Naive thymus-derived CD4-positive, alpha-beta T cell (primary cell): ENCODE results near the gene RAB10. TPM values are rescaled to one million over a fixed set of nuclear protein-coding genes. Genes with fewer than 3 reads are reported as not detected.

Experiments used
- ATAC-seq: fragments of 150-1000 bp; cut with Tn5 transposase; 2 replicates; pipeline ENCODE4 v1.10.0; 2021; ENCODE audit warnings: mild to moderate bottlenecking, moderate library complexity
- CTCF ChIA-PET: fragments of 350-600 bp; sonication (Branson Sonifier 250); formaldehyde crosslinking; loops from one replicate; lab custom pipeline; 2021; ENCODE audit warnings: antibody characterized with exemption; lab: Charles Lee
- POLR2A ChIA-PET: fragments of 350-600 bp; sonication (Branson Sonifier 250); formaldehyde crosslinking; loops from one replicate; lab custom pipeline; 2021; ENCODE audit warnings: antibody characterized with exemption, inconsistent platforms; lab: Charles Lee
- DNase-seq, 9 donors: peaks; one replicate each; pipeline versions ENCODE4 v3.0.0 to v3.0.0-alpha.2; 2020 to 2022; ENCODE audit warnings: mixed read lengths in 1 of 9
- H3K27ac ChIP-seq: one replicate; pipeline ENCODE4 v1.7.0; 2013; ENCODE audit warnings: mild to moderate bottlenecking, low read depth, low read length, moderate library complexity
- H3K27me3 ChIP-seq, 2 donors: one replicate each; pipeline ENCODE4 v1.7.0; 2013; ENCODE audit warnings: low read length in 2 of 2, mild to moderate bottlenecking in 2 of 2, moderate library complexity in 2 of 2; ENCODE audit not compliant: control insufficient read depth in 2 of 2, insufficient read depth in 2 of 2
- H3K36me3 ChIP-seq, 3 experiments: 1 replicate in 2 of 3; 2 replicates in 1 of 3; pipeline ENCODE4 v1.7.0; 2013; ENCODE audit warnings: low read length in 3 of 3, mild to moderate bottlenecking in 3 of 3, moderate library complexity in 1 of 3; ENCODE audit not compliant: insufficient read depth in 3 of 3, control insufficient read depth in 2 of 3
- H3K4me1 ChIP-seq, 2 donors: one replicate each; pipeline ENCODE4 v1.7.0; 2013; ENCODE audit warnings: low read length in 2 of 2, mild to moderate bottlenecking in 2 of 2, moderate library complexity in 1 of 2; ENCODE audit not compliant: control insufficient read depth in 2 of 2, insufficient read depth in 2 of 2
- H3K4me3 ChIP-seq: 2 replicates; pipeline ENCODE4 v1.7.0; 2013; ENCODE audit warnings: mild to moderate bottlenecking, low read length
- H3K9me3 ChIP-seq, 3 experiments: 1 replicate in 2 of 3; 2 replicates in 1 of 3; pipeline ENCODE4 v1.7.0; 2013; ENCODE audit warnings: low read length in 3 of 3; ENCODE audit not compliant: control insufficient read depth in 2 of 3
- H3K27ac Mint-ChIP-seq, 9 donors: one replicate each; pipeline ENCODE4 v1.8.0; 2020 to 2022; ENCODE audit warnings: mixed read lengths in 9 of 9, mild to moderate bottlenecking in 8 of 9, moderate library complexity in 5 of 9, inconsistent platforms in 2 of 9
- H3K27me3 Mint-ChIP-seq, 5 donors: one replicate each; pipeline ENCODE4 v1.8.0; 2021 to 2022; ENCODE audit warnings: mixed read lengths in 5 of 5, mild to moderate bottlenecking in 1 of 5
- H3K36me3 Mint-ChIP-seq, 5 donors: one replicate each; pipeline ENCODE4 v1.8.0; 2020 to 2022; ENCODE audit warnings: mixed read lengths in 5 of 5, mild to moderate bottlenecking in 3 of 5, inconsistent platforms in 1 of 5
- H3K4me1 Mint-ChIP-seq, 7 donors: one replicate each; pipeline ENCODE4 v1.8.0; 2020 to 2022; ENCODE audit warnings: mixed read lengths in 7 of 7, mild to moderate bottlenecking in 3 of 7, inconsistent platforms in 1 of 7
- H3K4me3 Mint-ChIP-seq, 10 donors: one replicate each; pipeline ENCODE4 v1.8.0; 2020 to 2022; ENCODE audit warnings: mild to moderate bottlenecking in 10 of 10, mixed read lengths in 10 of 10, moderate library complexity in 6 of 10, inconsistent platforms in 2 of 10
- H3K9me3 Mint-ChIP-seq, 11 donors: one replicate each; pipeline ENCODE4 v1.8.0; 2020 to 2022; ENCODE audit warnings: mixed read lengths in 11 of 11, mild to moderate bottlenecking in 4 of 11, inconsistent platforms in 1 of 11, moderate library complexity in 1 of 11
- intact Hi-C, 2 donors: fragments of 100-400 bp; cut with micrococcal nuclease; formaldehyde crosslinking; loops; one replicate each; pipeline ENCODE4 v1.15.1; 2023
- polyA plus RNA-seq, 2 donors: library from polyadenylated mRNA; unstranded; fragments of 300-500 nt; fragmentation: Illumina TruSeq; gene quantifications; one replicate each; pipeline ENCODE4 v1.2.3, GENCODE V29; 2021
- total RNA-seq, 6 experiments: library from RNA in 5 of 6; stranded (reverse) in 5 of 6; gene quantifications; 1 replicate in 5 of 6; 2 replicates in 1 of 6; pipeline ENCODE4 v1.2.3 and lab custom pipeline; 2021 to 2026

RAB10 gene
- total and polyA plus RNA-seq, 7 experiments from 2014 or later: 25.6 to 108 (median 60.5) TPM

GRCh38 chr2:26068602-26069298, 34.9 kb downstream of the RAB10 start:
- Mint-ChIP-seq H3K36me3 (peaks cover 0 to 17% (median 13%) of the 10 kb centered on the region in 5 donors), H3K27ac (peak overlapping the region in 4 of 9 donors; percentile 4 to 62 (median 32)), H3K9me3 (no peaks in the 10 kb centered on the region), H3K4me3 (peak overlapping the region in 5 of 10 donors; percentile 19 to 62 (median 47)), H3K4me1 (peaks cover 46 to 72% (median 54%) of the 10 kb centered on the region in 7 donors), H3K27me3 (no peaks in the 10 kb centered on the region)
- intact Hi-C loops: loop anchor here (1.0 to 10.0 kb wide), 4 partner anchors 18 to 176 kb away; partner anchors contain the start of genes RAB10 (in 2 of the 2), HADHA (in 1 of the 2) and HADHB (in 1 of the 2)
- DNase-seq (peak in 7 of 9 donors; percentile 12 to 49 (median 24)), ATAC-seq (peak; percentile 89)
- Histone ChIP-seq H3K27me3 (no peaks in the 10 kb centered on the region), H3K4me1 (peaks cover 7 to 25% of the 10 kb centered on the region in 2 donors), H3K4me3 (no peak overlapping the region), H3K9me3 (no peaks in the 10 kb centered on the region), H3K36me3 (no peaks in the 10 kb centered on the region), H3K27ac (no peak overlapping the region)
- ChIA-PET POLR2A (interaction anchor here (0.9 kb wide), 1 partner anchor 11 kb away, joined by 3 read pairs; no protein-coding TSS in a partner anchor), CTCF (interaction anchor here (0.9 kb wide), 1 partner anchor 85 kb away, joined by 3 read pairs; no protein-coding TSS in a partner anchor)

DNA sequence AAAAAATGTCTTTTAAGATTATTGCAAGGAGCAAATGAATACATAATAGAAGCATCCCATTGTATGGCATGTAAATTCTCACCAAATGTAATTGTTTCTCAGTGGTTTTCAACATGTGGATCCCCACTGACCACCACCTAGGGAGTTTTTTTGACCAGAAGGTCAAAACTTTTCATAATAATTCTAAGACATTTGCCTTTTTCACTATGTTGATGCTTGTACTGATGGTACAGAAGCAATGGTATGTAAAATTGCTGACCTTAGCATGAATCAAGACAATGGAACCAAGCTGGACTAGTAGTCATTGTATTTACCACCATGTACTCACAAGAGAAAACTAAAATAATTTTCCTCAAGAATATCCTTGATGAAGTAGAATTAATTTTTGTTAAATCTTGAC, 36.8 kb downstream of the RAB10 start:
- ChIA-PET CTCF (no interaction called here), POLR2A (no interaction called here)
- Histone ChIP-seq H3K4me3 (no peak overlapping the region), H3K36me3 (no peaks in the 10 kb centered on the region), H3K4me1 (peaks cover 7 to 25% of the 10 kb centered on the region in 2 donors), H3K9me3 (no peaks in the 10 kb centered on the region), H3K27me3 (no peaks in the 10 kb centered on the region), H3K27ac (no peak overlapping the region)
- no peaks in the 10 kb centered on the region for H3K27me3 Mint-ChIP-seq
- peaks cover 53 to 79% (median 65%) of the 10 kb centered on the region in 7 donors for H3K4me1 Mint-ChIP-seq
- no peak overlapping the region for H3K27ac Mint-ChIP-seq
- peaks cover 0 to 20% (median 11%) of the 10 kb centered on the region in 5 donors for H3K36me3 Mint-ChIP-seq
- intact Hi-C loops: no loop called here
- no peaks in the 10 kb centered on the region for H3K9me3 Mint-ChIP-seq
- no peak for ATAC-seq
- DNase-seq: no peak
- no peak overlapping the region for H3K4me3 Mint-ChIP-seq

DNA sequence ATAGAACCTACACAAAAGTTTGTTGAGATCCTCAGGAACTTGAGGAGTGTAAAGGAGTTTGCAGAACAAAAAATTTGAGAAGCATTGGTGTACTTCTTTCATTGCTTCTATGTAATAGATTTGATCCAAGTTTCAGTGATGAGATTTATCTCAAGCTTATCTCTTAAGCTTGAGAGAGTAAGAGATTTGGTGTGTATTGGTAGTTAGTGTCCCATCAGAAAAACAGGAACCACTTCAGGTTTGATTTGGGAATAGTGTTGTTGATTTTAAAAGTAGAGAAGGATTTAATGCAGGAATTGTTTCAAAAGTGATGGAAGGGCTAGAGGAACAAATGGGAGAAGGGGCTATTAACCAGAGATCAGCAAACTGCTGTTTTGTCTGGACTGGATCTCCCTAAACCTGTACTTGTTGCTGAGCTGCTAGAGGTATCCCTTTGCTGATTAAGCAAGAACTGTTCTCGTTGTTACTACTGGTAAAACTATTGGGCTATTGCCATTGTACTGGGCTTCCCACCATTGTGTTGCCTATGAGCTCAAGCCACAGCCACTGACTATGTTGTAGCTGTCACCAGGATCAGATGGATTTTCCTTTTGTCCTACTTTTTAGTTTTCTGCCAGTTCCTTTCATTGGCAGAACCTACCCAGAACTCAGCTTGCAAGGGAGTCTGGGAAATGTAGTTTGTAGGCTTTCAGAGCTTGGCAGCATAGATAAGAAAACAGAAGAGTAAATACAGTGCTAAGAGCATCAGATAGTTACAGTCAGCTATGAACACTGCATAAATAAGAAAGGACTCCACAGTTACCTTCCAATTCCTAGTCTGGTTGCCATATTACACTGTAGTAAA, 39.3 kb downstream of the RAB10 start:
- no peak for DNase-seq
- no peaks in the 10 kb centered on the region for H3K9me3 ChIP-seq
- no peak for ATAC-seq
- no peak overlapping the region for H3K27ac ChIP-seq
- H3K9me3 Mint-ChIP-seq: no peaks in the 10 kb centered on the region
- no peak overlapping the region for H3K4me3 Mint-ChIP-seq
- peaks cover 36 to 66% (median 52%) of the 10 kb centered on the region in 7 donors for H3K4me1 Mint-ChIP-seq
- no peaks in the 10 kb centered on the region for H3K27me3 ChIP-seq
- peaks cover 10 to 20% of the 10 kb centered on the region in 2 donors for H3K4me1 ChIP-seq
- ChIA-PET CTCF (no interaction called here), POLR2A (no interaction called here)
- no peaks in the 10 kb centered on the region for H3K27me3 Mint-ChIP-seq
- intact Hi-C loops: loop anchor here in 1 of 2 donors (1.0 kb wide), 1 partner anchor 9 kb away; no protein-coding TSS in a partner anchor
- no peak overlapping the region for H3K4me3 ChIP-seq
- no peaks in the 10 kb centered on the region for H3K36me3 ChIP-seq
- peak overlapping the region in 2 of 9 donors; percentile 11 to 80 for H3K27ac Mint-ChIP-seq
- H3K36me3 Mint-ChIP-seq: peaks cover 0 to 11% (median under 1%) of the 10 kb centered on the region in 5 donors

DNA sequence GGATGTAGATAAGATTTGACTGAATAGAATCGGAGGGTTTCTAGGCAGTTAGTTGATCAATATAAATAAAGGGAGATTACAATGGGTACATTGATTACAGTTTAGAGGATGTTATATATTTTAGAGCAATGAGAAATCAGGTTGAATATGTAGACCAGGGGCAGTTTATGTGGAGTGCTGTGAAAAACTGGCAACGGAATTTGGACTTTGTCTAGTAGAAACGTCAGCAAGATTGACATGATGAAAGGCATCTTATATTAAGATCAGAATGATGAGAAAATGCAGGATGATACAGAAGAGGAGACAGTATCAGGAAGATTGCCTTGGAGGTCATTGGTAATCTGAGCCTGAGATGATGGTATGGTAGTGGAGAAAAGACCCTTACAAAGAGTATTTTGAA, 39.9 kb downstream of the RAB10 start:
- Mint-ChIP-seq H3K4me3 (no peak overlapping the region), H3K27ac (peak overlapping the region in 1 of 9 donors; percentile 60), H3K9me3 (peaks cover 0 to 4% (median 0%) of the 10 kb centered on the region in 11 donors), H3K36me3 (peaks cover 0 to 15% (median 6%) of the 10 kb centered on the region in 5 donors), H3K4me1 (peaks cover 34 to 64% (median 50%) of the 10 kb centered on the region in 7 donors), H3K27me3 (no peaks in the 10 kb centered on the region)
- CTCF ChIA-PET: no interaction called here
- POLR2A ChIA-PET: no interaction called here
- H3K4me3 ChIP-seq: no peak overlapping the region
- no peak overlapping the region for H3K27ac ChIP-seq
- no peak for DNase-seq
- H3K27me3 ChIP-seq: no peaks in the 10 kb centered on the region
- H3K36me3 ChIP-seq: no peaks in the 10 kb centered on the region
- no peak for ATAC-seq
- H3K9me3 ChIP-seq: no peaks in the 10 kb centered on the region
- intact Hi-C loops: loop anchor here in 1 of 2 donors (1.0 kb wide), 1 partner anchor 8 kb away; no protein-coding TSS in a partner anchor
- H3K4me1 ChIP-seq: peaks cover 4 to 13% of the 10 kb centered on the region in 2 donors

- Histone ChIP-seq H3K4me1 (peaks cover 4 to 9% of the 10 kb centered on the region in 2 donors), H3K4me3 (no peak overlapping the region), H3K27ac (no peak overlapping the region), H3K27me3 (no peaks in the 10 kb centered on the region), H3K36me3 (no peaks in the 10 kb centered on the region), H3K9me3 (no peaks in the 10 kb centered on the region)
- H3K4me1 Mint-ChIP-seq: peaks cover 30 to 64% (median 48%) of the 10 kb centered on the region in 7 donors
- no peaks in the 10 kb centered on the region for H3K27me3 Mint-ChIP-seq
- no peak overlapping the region for H3K4me3 Mint-ChIP-seq
- ChIA-PET POLR2A (interaction anchor here (1.0 kb wide), 1 partner anchor 13 kb away, joined by 3 read pairs; no protein-coding TSS in a partner anchor), CTCF (interaction anchor here (0.7 kb wide), 1 partner anchor 47 kb away, joined by 3 read pairs; no protein-coding TSS in a partner anchor)
- ATAC-seq (no peak), DNase-seq (no peak)
- peak overlapping the region in 2 of 9 donors; percentile 9 to 52 for H3K27ac Mint-ChIP-seq
- intact Hi-C loops: no loop called here
- H3K36me3 Mint-ChIP-seq: peaks cover 0 to 19% (median 13%) of the 10 kb centered on the region in 5 donors
- H3K9me3 Mint-ChIP-seq: peaks cover 0 to 8% (median 0%) of the 10 kb centered on the region in 11 donors
Observed at GRCh38 chr2:26074676-26075075, 40.8 kb downstream of the RAB10 start.

DNA sequence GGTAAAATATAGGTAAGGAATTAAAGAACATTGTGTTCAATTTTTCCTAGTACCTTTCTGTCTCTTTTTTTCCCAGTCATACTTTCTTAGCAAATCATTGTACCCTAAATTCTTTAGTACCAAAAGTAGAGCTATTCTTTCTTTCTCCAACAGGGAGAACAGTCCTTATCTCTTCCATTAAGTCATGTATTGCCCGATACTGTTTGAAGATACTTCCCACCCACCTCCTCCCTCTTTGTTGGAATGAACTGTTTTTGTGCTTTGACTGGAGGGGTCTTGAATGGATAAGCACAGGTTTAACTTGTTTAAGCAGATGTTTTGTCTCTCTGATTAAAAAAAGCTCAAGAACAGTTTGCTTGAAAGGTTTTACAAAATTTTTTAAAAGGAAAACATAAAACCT, 41.3 kb downstream of the RAB10 start:
- H3K9me3 ChIP-seq: no peaks in the 10 kb centered on the region
- ChIA-PET POLR2A (interaction anchor here (1.0 kb wide), 1 partner anchor 13 kb away, joined by 3 read pairs; no protein-coding TSS in a partner anchor), CTCF (no interaction called here)
- peak overlapping the region in 1 of 9 donors; percentile 52 for H3K27ac Mint-ChIP-seq
- intact Hi-C loops: no loop called here
- H3K27me3 Mint-ChIP-seq: no peaks in the 10 kb centered on the region
- DNase-seq (no peak), ATAC-seq (no peak)
- H3K27ac ChIP-seq: no peak overlapping the region
- peaks cover 0 to 11% (median 2%) of the 10 kb centered on the region in 11 donors for H3K9me3 Mint-ChIP-seq
- peaks cover 0 to 21% (median 17%) of the 10 kb centered on the region in 5 donors for H3K36me3 Mint-ChIP-seq
- no peak overlapping the region for H3K4me3 ChIP-seq
- H3K4me1 Mint-ChIP-seq: peaks cover 25 to 59% (median 43%) of the 10 kb centered on the region in 7 donors
- no peak overlapping the region for H3K4me3 Mint-ChIP-seq
- H3K4me1 ChIP-seq: peaks cover 4 to 7% of the 10 kb centered on the region in 2 donors
- no peaks in the 10 kb centered on the region for H3K27me3 ChIP-seq
- H3K36me3 ChIP-seq: no peaks in the 10 kb centered on the region
